GM08714 (cell line): ENCODE data around the gene SPON1.

Experiments
- H3K4me3 ChIP-seq: fragments of 200-500 bp; sonication (Bioruptor generic); 2 replicates; pipeline ENCODE4 v1.5.1; 2014; ENCODE audit warnings: mild to moderate bottlenecking, low read length, inconsistent platforms
- ZNF274 ChIP-seq: IDR thresholded peaks from 2 replicates; pipeline ENCODE4 v1.6.1; 2012; ENCODE audit warnings: mild to moderate bottlenecking, low read depth, low read length

The SPON1 gene

GRCh38 chr11:14315130-14315529, 352.6 kb downstream of the SPON1 start:
- no peak for TF ChIP-seq ZNF274
- no peak overlapping the region for H3K4me3 ChIP-seq
